Heart left ventricle (tissue), 16 donors: ENCODE results near the gene UBE2M. TPM values are rescaled to one million over a fixed set of nuclear protein-coding genes. Genes with fewer than 3 reads are reported as not detected.

Experiments used
- ATAC-seq, 4 donors: fragments of 200-7000 bp; cut with Tn5 transposase; one replicate each; pipeline ENCODE4 v1.9.1; 2020 to 2022; ENCODE audit warnings: moderate library complexity in 4 of 4, mild to moderate bottlenecking in 3 of 4, moderate number of reproducible peaks in 1 of 4
- DNase-seq, 5 donors: peaks; one replicate each; pipeline ENCODE4 v3.0.0-alpha.2; 2020
- H3K27ac ChIP-seq, 12 donors: fragments of 200-600 bp; sonication (generic) in 4 of 12; one replicate each; pipeline versions ENCODE4 v1.5.0 to v1.8.0; 2016 to 2022; ENCODE audit warnings: mild to moderate bottlenecking in 2 of 12
- H3K27me3 ChIP-seq, 9 donors: fragments of 200-600 bp; sonication (generic) in 2 of 9; one replicate each; pipeline versions ENCODE4 v1.5.1 to v1.8.0; 2016 to 2022; ENCODE audit warnings: mild to moderate bottlenecking in 3 of 9
- H3K36me3 ChIP-seq, 9 donors: fragments of 200-600 bp; sonication (generic) in 2 of 9; one replicate each; pipeline versions ENCODE4 v1.5.0 to v1.8.0; 2018 to 2022; ENCODE audit warnings: mild to moderate bottlenecking in 2 of 9
- H3K4me1 ChIP-seq, 12 donors: fragments of 200-600 bp; sonication (generic) in 4 of 12; one replicate each; pipeline versions ENCODE4 v1.5.0 to v1.8.0; 2016 to 2022; ENCODE audit warnings: mild to moderate bottlenecking in 3 of 12
- H3K4me3 ChIP-seq, 12 donors: fragments of 200-600 bp; sonication (generic) in 4 of 12; one replicate each; pipeline versions ENCODE4 v1.5.0 to v1.8.0; 2017 to 2022; ENCODE audit warnings: mild to moderate bottlenecking in 9 of 12, moderate library complexity in 4 of 12
- H3K9me3 ChIP-seq, 12 donors: fragments of 200-600 bp; sonication (generic) in 4 of 12; one replicate each; pipeline versions ENCODE4 v1.5.0 to v1.8.0; 2016 to 2022; ENCODE audit warnings: mild to moderate bottlenecking in 1 of 12
- CTCF ChIP-seq, 12 donors: fragments of 200-600 bp; sonication (generic) in 4 of 12; IDR thresholded peaks; one replicate each; pipeline versions ENCODE4 v1.5.0 to v1.8.0; 2018 to 2022; ENCODE audit warnings: antibody characterized with exemption in 12 of 12, mild to moderate bottlenecking in 5 of 12
- POLR2A ChIP-seq, 2 donors: fragments of 450-650 bp; IDR thresholded peaks; one replicate each; pipeline ENCODE4 v1.6.1; 2017; ENCODE audit warnings: antibody characterized with exemption in 2 of 2, mild to moderate bottlenecking in 2 of 2, moderate library complexity in 2 of 2
- WGBS, 4 donors: extraction: QIAGEN DNeasy Blood & Tissue Kit in 2 of 4; methylation state at CpG; one replicate each; pipeline versions ENCODE4 v1.1.5 to v1.1.7; 2013 to 2018; 5-methylcytosine and 5-hydroxymethylcytosine counted together
- intact Hi-C, 10 donors: fragments of 100-400 bp; cut with DNase I; formaldehyde crosslinking; loops; one replicate each; pipeline versions ENCODE4 v1.11.1 to v1.14.2; 2022
- polyA plus RNA-seq, 2 donors: library from polyadenylated mRNA; stranded (reverse); fragments of 200-250 nt; gene quantifications; one replicate each; pipeline ENCODE4 v1.2.3, GENCODE V29; 2013
- total RNA-seq, 9 donors: library from RNA; depleted of rRNA in 2 of 9; stranded (reverse); fragments of >200 nt in 2 of 9; fragmentation: NEBNext Ultra II Directional in 3 of 9; extraction: Animal tissue kit (Norgen Biotek cat#: 25700) in 3 of 9; gene quantifications; one replicate each; pipeline versions ENCODE4 v1.1.0 to v1.2.4, GENCODE V29; 2016 to 2023
- donor health status: ischemic (EF 13 %, LVEDD 7.1; RV severe dilation, severe dysfunction).
- donor health status: healthy with polysubstance abuse.
- donor health status: DM: no; HTN: yes; CAD: no.
- donor health status: DM: no; HTN: no; CAD: no.
- donor health status: ischemic (EF 25% LVEDD 6.9; RV normal size, moderate dysfunction).
- donor health status: ischemic (EF 25% LVEDD 5.7; RV mildly dilated, moderate dysfunction).
- donor health status: healthy.
- donor health status: DM: yes; HTN: yes; CAD: no.
- donor health status: ischemic (EF 35%, LVEDD 5.7; RV mildly dilated, moderate dysfunction).
- donor health status: nonischemic (EF 11% LVEDD 7.7; RV severe dilation, severe dysfunction).
- donor health status: DM: yes; HTN: yes; CAD: no.
- donor health status: PGD.
- donor health status: ischemic (EF 29% LVEDD 5.4; RV normal size, mild dysfunction).
- donor health status: nonischemic (EF 23%, LVEDD 6.1; RV moderate dilation, normal function).

The UBE2M gene
- total and polyA plus RNA-seq, 11 donors = 35.3 to 139 (median 114) TPM

DNA sequence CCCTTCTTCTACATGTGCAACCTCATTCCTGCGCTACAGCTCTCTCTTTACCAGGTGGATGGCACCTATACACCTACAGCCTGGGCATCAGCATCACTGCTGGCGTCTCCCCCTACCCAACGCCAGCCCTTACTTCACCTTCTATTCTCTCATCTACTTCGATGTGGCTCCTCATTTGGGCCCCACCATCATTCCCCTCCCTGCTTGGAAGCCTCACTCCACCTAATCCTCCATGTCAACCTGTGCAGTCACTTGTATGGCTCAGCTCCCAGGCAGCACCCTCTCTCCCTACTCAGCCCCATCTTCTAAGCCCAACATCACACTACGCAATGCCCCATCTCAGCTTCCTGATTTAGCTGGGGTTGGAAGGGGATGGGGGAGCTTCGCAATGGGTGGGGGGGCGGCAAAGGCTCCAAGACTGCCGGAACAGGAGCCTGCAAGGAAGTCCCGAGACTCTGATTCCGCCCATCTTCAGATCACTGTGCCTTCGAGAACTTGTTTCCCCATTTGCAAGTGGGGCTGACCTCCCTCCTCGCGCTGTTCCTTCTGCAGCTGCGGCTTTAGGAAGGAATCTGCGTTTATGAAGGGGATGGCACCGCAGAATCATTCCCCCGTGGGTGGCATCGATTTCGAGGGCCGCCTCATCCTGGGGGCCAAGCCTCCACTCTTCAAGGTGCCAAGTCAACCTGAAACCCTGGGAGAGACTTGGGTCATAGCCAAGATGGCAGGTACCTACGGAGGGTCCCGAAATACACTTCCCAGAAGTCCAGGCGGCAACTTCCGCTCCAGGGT, 13.8 kb upstream of the UBE2M start:
- intact Hi-C loops = loop anchor here in 4 of 10 donors (1.0 to 2.0 kb wide), 3 partner anchors 13 to 53 kb away; partner anchors contain the start of genes UBE2M (in 2 of the 4) and ZBTB45 (in 1 of the 4)
- TF ChIP-seq POLR2A (IDR thresholded peaks at IDR 0.05) (no peak), CTCF (IDR thresholded peaks at IDR 0.05) (no peak)
- peaks cover 3 to 37% (median 17%) of the 10 kb centered on the region in 12 donors for H3K4me1 ChIP-seq
- H3K4me3 ChIP-seq = peak overlapping the region; percentile 36 to 89 (median 77)
- no peak for ATAC-seq
- peaks cover 0 to 33% (median 15%) of the 10 kb centered on the region in 9 donors for H3K36me3 ChIP-seq
- no peaks in the 10 kb centered on the region for H3K27me3 ChIP-seq
- 39 to 52% (median 44%) methylated on average over 24 of the region's 24 CpGs for WGBS, 4 donors
- H3K27ac ChIP-seq = peak overlapping the region; percentile 88 to 99 (median 96)
- no peaks in the 10 kb centered on the region for H3K9me3 ChIP-seq
- peak in 2 of 5 donors; percentile 20 to 28 for DNase-seq

DNA sequence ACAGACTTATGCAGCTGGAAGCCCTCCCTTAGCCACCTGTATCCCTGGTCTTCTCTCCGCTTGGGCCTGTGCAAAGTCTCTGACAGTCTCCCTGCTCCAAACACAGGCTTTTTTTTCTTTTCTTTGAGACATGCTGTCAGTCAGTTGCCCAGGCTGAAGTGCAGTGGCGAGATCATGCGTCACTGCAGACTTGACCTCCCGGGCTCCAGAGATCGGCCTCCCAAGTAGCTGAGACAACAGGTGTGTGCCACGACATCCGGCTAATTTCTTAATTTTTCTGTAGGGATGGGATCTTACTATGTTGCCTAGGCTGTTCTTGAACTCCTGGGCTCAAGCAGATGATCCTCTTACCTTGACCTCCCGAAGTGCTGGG, 13.2 kb upstream of the UBE2M start:
- 93 to 97% (median 96%) methylated on average over 8 of the region's 8 CpGs for WGBS, 4 donors
- ATAC-seq = no peak
- Histone ChIP-seq H3K9me3 (no peaks in the 10 kb centered on the region), H3K36me3 (peaks cover 0 to 40% (median 21%) of the 10 kb centered on the region in 9 donors), H3K4me1 (peaks cover 3 to 31% (median 15%) of the 10 kb centered on the region in 12 donors), H3K27ac (peak overlapping the region in 1 of 12 donors; percentile 90), H3K27me3 (no peaks in the 10 kb centered on the region), H3K4me3 (peak overlapping the region in 1 of 12 donors; percentile 83)
- peak in 4 of 5 donors; percentile 2 to 25 (median 16) for DNase-seq
- intact Hi-C loops = no loop called here
- no peak for TF ChIP-seq CTCF (IDR thresholded peaks at IDR 0.05)
- no peak for TF ChIP-seq POLR2A (IDR thresholded peaks at IDR 0.05)

DNA sequence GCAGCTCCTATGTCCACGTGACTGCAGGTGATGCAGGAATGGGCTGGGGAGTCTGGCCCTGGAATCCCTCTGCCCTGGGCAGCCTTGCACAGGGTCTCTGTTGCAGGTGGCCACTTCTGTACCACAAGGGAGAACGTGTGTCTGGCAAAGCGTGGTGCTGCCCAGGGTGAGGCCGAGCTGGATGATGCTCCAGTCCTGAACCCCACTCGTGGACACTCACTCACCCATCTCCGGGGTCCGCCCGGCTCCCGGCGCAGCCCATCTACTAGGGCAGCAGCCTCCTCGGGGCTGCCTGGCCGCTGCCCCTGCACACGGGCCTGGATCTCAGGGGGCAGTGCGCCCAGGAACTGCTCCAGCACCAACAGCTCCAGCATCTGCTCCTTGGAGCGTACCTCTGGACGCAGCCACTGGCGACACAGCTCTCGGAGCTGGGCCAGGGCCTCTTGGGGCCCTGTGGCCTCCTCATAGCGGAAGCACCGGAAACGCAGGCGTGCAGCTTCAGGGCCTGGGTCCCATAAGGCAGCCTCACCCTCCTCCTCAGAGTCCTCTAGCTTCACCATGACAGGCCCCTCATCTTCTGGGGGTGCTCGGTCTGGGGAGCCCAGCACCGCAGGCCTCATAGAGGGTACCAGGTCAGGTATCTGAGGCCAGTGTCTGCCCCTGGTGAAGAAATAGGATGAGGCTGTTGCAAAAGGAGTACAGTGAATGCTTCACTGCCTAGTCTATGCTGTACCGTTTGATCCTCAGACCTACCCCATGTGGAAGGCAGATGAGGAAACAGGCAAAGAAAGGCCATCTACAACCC, 12.6 kb upstream of the UBE2M start:
- DNase-seq (peak in 4 of 5 donors; percentile 8 to 32 (median 22)), ATAC-seq (no peak)
- H3K4me1 ChIP-seq = peaks cover 3 to 27% (median 14%) of the 10 kb centered on the region in 12 donors
- H3K36me3 ChIP-seq = peaks cover 0 to 44% (median 23%) of the 10 kb centered on the region in 9 donors
- no peaks in the 10 kb centered on the region for H3K27me3 ChIP-seq
- 93 to 95% (median 94%) methylated on average over 21 to 25 of the region's 25 CpGs for WGBS, 4 donors
- no peak overlapping the region for H3K27ac ChIP-seq
- no peaks in the 10 kb centered on the region for H3K9me3 ChIP-seq
- TF ChIP-seq POLR2A (IDR thresholded peaks at IDR 0.05) (no peak), CTCF (IDR thresholded peaks at IDR 0.05) (no peak)
- intact Hi-C loops = no loop called here
- H3K4me3 ChIP-seq = no peak overlapping the region
